HepG2 (cell line): ENCODE results near the gene LRRC8C. TPM values are rescaled to one million over a fixed set of nuclear protein-coding genes. Genes with fewer than 3 reads are reported as not detected.

Source experiments
- ATAC-seq: fragments of 200-7000 bp; cut with Tn5 transposase; 3 replicates; pipeline ENCODE4 v1.9.1; 2020; ENCODE audit warnings: mild to moderate bottlenecking, moderate library complexity
- BruUV-seq: library from RNA; stranded (reverse); fragments of 400-500 nt; replicated peaks from 2 replicates; lab custom pipeline; 2021; lab: Mats Ljungman, UMichigan
- CTCF ChIA-PET: fragments of 300-600 bp; formaldehyde crosslinking; extraction: SDS; loops from one replicate; lab custom pipeline; 2021; ENCODE audit warnings: low total read pairs, inconsistent platforms, low intra/inter-chr PET ratio; lab: Yijun Ruan, JAX
- POLR2A ChIA-PET: fragments of 350-600 bp; sonication (Branson Sonifier 250); formaldehyde crosslinking; loops from one replicate; lab custom pipeline; 2020; ENCODE audit warnings: antibody characterized with exemption, inconsistent platforms; lab: Yijun Ruan, JAX
- DNase-seq: peaks from one replicate; pipeline ENCODE4 v3.0.0-alpha.2; 2015; ENCODE audit warnings: low spot score
- FAIRE-seq: peaks from 3 replicates; lab custom pipeline; 2011; peaks lifted over from hg19 to GRCh38; lab: Jason Lieb, UNC
- H2AFZ ChIP-seq: one replicate; pipeline ENCODE4 v1.6.1; 2011; ENCODE audit warnings: low read length, inconsistent platforms
- H3K27ac ChIP-seq: fragments of 300-600 bp; 3 replicates; pipeline ENCODE4 v1.8.0; 2011; ENCODE audit warnings: mixed run types, mild to moderate bottlenecking, mixed read lengths, low read length, inconsistent platforms; ENCODE audit not compliant: insufficient read depth; ENCODE audit errors: extremely low read length
- H3K27me3 ChIP-seq, 2 experiments: fragments of 200-600 bp in 1 of 2; 2 replicates in 1 of 2; 3 replicates in 1 of 2; pipeline versions ENCODE4 v1.6.0 to v1.8.0; 2011; ENCODE audit warnings: low read length in 2 of 2, mild to moderate bottlenecking in 2 of 2, moderate library complexity in 2 of 2, inconsistent platforms in 1 of 2; ENCODE audit not compliant: insufficient read depth in 2 of 2, control insufficient read depth in 1 of 2
- H3K36me3 ChIP-seq, 2 experiments: fragments of 200-600 bp in 1 of 2; replicated peaks in 1 of 2; 2 replicates in 1 of 2; 3 replicates in 1 of 2; pipeline versions ENCODE4 v1.5.1 to v1.8.0; 2011; ENCODE audit warnings: low read length in 2 of 2, inconsistent platforms in 1 of 2; ENCODE audit not compliant: insufficient read depth in 2 of 2, control insufficient read depth in 1 of 2
- H3K4me1 ChIP-seq: 2 replicates; pipeline ENCODE4 v1.5.1; 2012; ENCODE audit warnings: low read length, inconsistent platforms; ENCODE audit not compliant: insufficient read depth
- H3K4me2 ChIP-seq: 2 replicates; pipeline ENCODE4 v1.6.0; 2011; ENCODE audit warnings: low read depth, low read length, inconsistent platforms
- H3K4me3 ChIP-seq, 3 experiments: fragments of 200-600 bp in 1 of 3; sonication (generic), shearing (Covaris generic) in 1 of 3; replicated peaks in 1 of 3; 2 replicates each; pipeline ENCODE4 v1.5.1; 2011 to 2016; ENCODE audit warnings: low read length in 3 of 3, inconsistent platforms in 2 of 3, low read depth in 2 of 3, mild to moderate bottlenecking in 2 of 3, control low read depth in 1 of 3, mixed read lengths in 1 of 3; ENCODE audit not compliant: insufficient read depth in 1 of 3
- H3K79me2 ChIP-seq: one replicate; pipeline ENCODE4 v1.6.1; 2011; ENCODE audit warnings: low read length, inconsistent platforms; ENCODE audit not compliant: insufficient read depth
- H3K9ac ChIP-seq: 2 replicates; pipeline ENCODE4 v1.6.0; 2011; ENCODE audit warnings: mild to moderate bottlenecking, low read depth, low read length, inconsistent platforms; ENCODE audit not compliant: insufficient read depth
- H3K9me3 ChIP-seq: 2 replicates; pipeline ENCODE4 v1.5.1; 2012; ENCODE audit warnings: mild to moderate bottlenecking, low read length
- H4K20me1 ChIP-seq: 2 replicates; pipeline ENCODE4 v1.6.0; 2011; ENCODE audit warnings: inconsistent platforms, mild to moderate bottlenecking, low read length, moderate library complexity; ENCODE audit not compliant: insufficient read depth
- DMTF1 ChIP-seq: sonication (generic); formaldehyde crosslinking; IDR thresholded peaks from 2 replicates; pipeline ENCODE4 v1.4.0; 2020; ENCODE audit warnings: mild to moderate bottlenecking, missing genetic modification reagents
- EZH2 ChIP-seq: conservative IDR thresholded peaks from 2 replicates; pipeline ENCODE4 v1.6.1; 2012; ENCODE audit warnings: mild to moderate bottlenecking, low read depth, low read length, moderate library complexity
- MYPOP ChIP-seq: sonication (generic); formaldehyde crosslinking; IDR thresholded peaks from 2 replicates; pipeline ENCODE4 v1.8.1; 2023; ENCODE audit warnings: mild to moderate bottlenecking, moderate library complexity, missing genetic modification reagents
- NFYC ChIP-seq: IDR thresholded peaks from 2 replicates; pipeline ENCODE4 v1.6.1; 2016; ENCODE audit warnings: missing genetic modification reagents, missing compliant biosample characterization
- PREB ChIP-seq: sonication (generic); formaldehyde crosslinking; IDR thresholded peaks from 2 replicates; pipeline ENCODE4 v1.4.0; 2020; ENCODE audit warnings: missing genetic modification reagents
- RELA ChIP-seq: sonication (generic); formaldehyde crosslinking; IDR thresholded peaks from 2 replicates; pipeline ENCODE4 v1.4.0; 2020; ENCODE audit warnings: missing genetic modification reagents
- SNAI1 ChIP-seq: sonication (generic); formaldehyde crosslinking; IDR thresholded peaks from 2 replicates; pipeline ENCODE4 v1.5.0; 2020; ENCODE audit warnings: mild to moderate bottlenecking, missing genetic modification reagents, borderline replicate concordance
- SP140L ChIP-seq: sonication (generic); formaldehyde crosslinking; IDR thresholded peaks from 2 replicates; pipeline ENCODE4 v1.4.0; 2020; ENCODE audit warnings: missing genetic modification reagents, borderline replicate concordance
- SYNCRIP ChIP-seq: fragments of 200-400 bp; formaldehyde crosslinking; IDR thresholded peaks from 2 replicates; pipeline ENCODE4 v1.6.1; 2018; ENCODE audit warnings: mild to moderate bottlenecking, low read depth, low read length; ENCODE audit not compliant: insufficient read depth
- TRIM24 ChIP-seq: sonication (generic); formaldehyde crosslinking; IDR thresholded peaks from 2 replicates; pipeline ENCODE4 v1.8.0; 2022; ENCODE audit warnings: mild to moderate bottlenecking, missing genetic modification reagents
- ZMYM2 ChIP-seq: sonication (generic); formaldehyde crosslinking; IDR thresholded peaks from 2 replicates; pipeline ENCODE4 v1.8.0; 2022; ENCODE audit warnings: mild to moderate bottlenecking, missing genetic modification reagents
- ZNF335 ChIP-seq: sonication (generic); formaldehyde crosslinking; IDR thresholded peaks from 2 replicates; pipeline ENCODE4 v1.4.0; 2020; ENCODE audit warnings: missing genetic modification reagents
- ZNF530 ChIP-seq: sonication (generic); formaldehyde crosslinking; IDR thresholded peaks from 2 replicates; pipeline ENCODE4 v1.5.0; 2020; ENCODE audit warnings: low read depth, mild to moderate bottlenecking, missing genetic modification reagents
- ZNF790 ChIP-seq: sonication (generic); formaldehyde crosslinking; IDR thresholded peaks from 2 replicates; pipeline ENCODE4 v1.8.0; 2022; ENCODE audit warnings: missing genetic modification reagents, mild to moderate bottlenecking, borderline replicate concordance
- in situ Hi-C: cut with HindIII; loops from 2 replicates; pipeline ENCODE4 v1.10.0; 2017; ENCODE audit warnings: low pct_unique_long_range_greater_than_20kb; ENCODE audit not compliant: extremely low pct_ligation_motif_present
- intact Hi-C: fragments of 100-400 bp; cut with micrococcal nuclease; formaldehyde crosslinking; loops from one replicate; pipeline ENCODE4 v1.10.0; 2022; ENCODE audit not compliant: unreplicated experiment
- polyA plus RNA-seq, 8 experiments: library from polyadenylated mRNA; depleted of rRNA in 3 of 8; stranded (reverse) in 7 of 8; unstranded in 1 of 8; fragments of >200 nt; fragmentation: Illumina TruSeq in 4 of 8; extraction: Trizol in 4 of 8; gene quantifications; 2 replicates each; pipeline versions ENCODE4 v1.2.1 to v1.2.3, GENCODE V29; 2011 to 2016; ENCODE audit warnings: low read depth in 4 of 8, missing spikeins in 1 of 8, mixed read lengths in 1 of 8; ENCODE audit not compliant: insufficient read depth in 1 of 8
- total RNA-seq, 5 experiments: library from RNA; depleted of rRNA; stranded (reverse); fragments of >200 nt; fragmentation: Illumina TruSeq; extraction: Trizol; gene quantifications; 2 replicates each; pipeline ENCODE4 v1.2.3, GENCODE V29; 2016; ENCODE audit warnings: low read depth in 1 of 5
- TF ChIP-seq, protein P1 (sequence below): sonication (generic); formaldehyde crosslinking; IDR thresholded peaks from 2 replicates; pipeline ENCODE4 v1.8.0; 2023; ENCODE audit warnings: mild to moderate bottlenecking, missing genetic modification reagents
- TF ChIP-seq, protein P2 (sequence below): sonication (generic); formaldehyde crosslinking; IDR thresholded peaks from 2 replicates; pipeline ENCODE4 v1.8.0; 2022; ENCODE audit warnings: missing genetic modification reagents, low read depth, mild to moderate bottlenecking, borderline replicate concordance

The LRRC8C gene
- total and polyA plus RNA-seq, 2 of the 13 experiments (the other 11 are each of a cell fraction or from before 2014, with no cell fraction given), result 0.22 to 0.32 TPM

DNA sequence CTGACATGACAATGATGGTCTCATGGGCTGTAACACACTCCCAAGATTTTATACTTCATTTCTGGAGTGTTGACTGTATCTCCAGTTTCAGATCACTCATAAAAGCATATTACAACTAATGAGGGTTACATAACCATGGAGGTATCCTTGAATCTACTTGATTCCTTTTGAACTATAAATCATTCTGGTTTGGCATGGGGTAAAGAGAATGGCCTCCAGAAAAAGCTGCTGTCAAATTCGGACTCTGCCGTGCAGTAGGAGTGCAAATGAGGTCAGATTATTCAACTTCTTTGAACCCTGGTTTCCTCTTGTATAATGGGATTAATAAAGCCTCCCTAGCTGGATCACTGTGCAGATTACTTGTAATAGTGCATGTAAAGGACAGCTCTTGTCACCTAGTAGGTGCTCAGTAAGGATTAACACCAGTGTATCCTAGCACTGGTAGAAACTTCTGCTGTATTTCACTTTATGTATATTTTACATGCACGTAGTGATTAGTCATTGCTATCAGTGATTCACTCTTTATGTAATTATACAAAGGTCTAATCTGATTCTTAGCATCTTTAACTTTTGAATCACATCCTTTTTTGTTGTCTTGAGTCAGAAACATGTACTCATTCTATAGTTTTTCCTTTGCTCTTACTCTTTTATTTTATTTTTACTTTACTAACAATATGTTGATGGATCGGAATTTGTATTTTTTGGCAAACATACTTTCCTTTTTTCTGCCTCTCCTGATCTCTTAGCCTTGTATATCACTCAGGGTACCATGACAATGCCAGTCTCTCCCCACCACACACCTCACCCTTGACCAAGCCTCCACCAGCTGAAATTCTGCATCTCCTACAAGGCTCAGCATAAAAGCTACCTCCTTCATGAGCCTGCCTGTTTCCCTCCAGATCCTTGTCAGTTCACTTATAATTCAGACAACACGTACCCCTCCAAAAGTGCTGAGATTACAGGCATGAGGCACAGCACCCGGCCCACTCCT is 3.2 kb downstream of the LRRC8C start (continued):
- TF ChIP-seq DMTF1 (CRISPR knock-in tag), result no peak
- no peak for TF ChIP-seq PREB (CRISPR knock-in tag)
- no peak for TF ChIP-seq SNAI1

- H3K9me3 ChIP-seq, result no peaks in the 10 kb centered on the region
- POLR2A ChIA-PET, result no interaction called here
- no peak overlapping the region for H3K4me2 ChIP-seq
- DNase-seq (no peak), FAIRE-seq (no peak), ATAC-seq (no peak)
- no peak overlapping the region for H2AFZ ChIP-seq
- H3K79me2 ChIP-seq, result no peaks in the 10 kb centered on the region
- no TSS peak for BruUV-seq
- no peak overlapping the region for H3K9ac ChIP-seq
- H4K20me1 ChIP-seq, result no peaks in the 10 kb centered on the region
- in situ Hi-C loops, result loop anchor here (5.0 kb wide), 1 partner anchor 125 kb away; no protein-coding TSS in a partner anchor
- H3K36me3 ChIP-seq, result no peaks in the 10 kb centered on the region
- peaks cover 0 to 27% of the 10 kb centered on the region in 2 experiments; a peak in 4 of 5 replicates for H3K27me3 ChIP-seq
- H3K4me1 ChIP-seq, result peaks cover 12% of the 10 kb centered on the region
- H3K4me3 ChIP-seq, result no peak overlapping the region
- CTCF ChIA-PET, result no interaction called here
- intact Hi-C loops, result no loop called here
- no peak overlapping the region for H3K27ac ChIP-seq
- no peak for TF ChIP-seq SP140L (CRISPR knock-in tag)
- TF ChIP-seq TRIM24 (CRISPR knock-in tag), result no peak
- TF ChIP-seq MYPOP (CRISPR knock-in tag), result no peak
- TF ChIP-seq EZH2, result no peak
- TF ChIP-seq, protein P1, sequence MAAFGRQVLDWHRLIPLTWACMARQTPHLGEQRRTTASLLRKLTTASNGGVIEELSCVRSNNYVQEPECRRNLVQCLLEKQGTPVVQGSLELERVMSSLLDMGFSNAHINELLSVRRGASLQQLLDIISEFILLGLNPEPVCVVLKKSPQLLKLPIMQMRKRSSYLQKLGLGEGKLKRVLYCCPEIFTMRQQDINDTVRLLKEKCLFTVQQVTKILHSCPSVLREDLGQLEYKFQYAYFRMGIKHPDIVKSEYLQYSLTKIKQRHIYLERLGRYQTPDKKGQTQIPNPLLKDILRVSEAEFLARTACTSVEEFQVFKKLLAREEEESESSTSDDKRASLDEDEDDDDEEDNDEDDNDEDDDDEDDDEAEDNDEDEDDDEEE, result no peak
- TF ChIP-seq ZNF335 (CRISPR knock-in tag), result no peak
- TF ChIP-seq SYNCRIP, result no peak
- no peak for TF ChIP-seq ZNF790 (CRISPR knock-in tag)
- TF ChIP-seq RELA (CRISPR knock-in tag), result no peak
- TF ChIP-seq, protein P2, sequence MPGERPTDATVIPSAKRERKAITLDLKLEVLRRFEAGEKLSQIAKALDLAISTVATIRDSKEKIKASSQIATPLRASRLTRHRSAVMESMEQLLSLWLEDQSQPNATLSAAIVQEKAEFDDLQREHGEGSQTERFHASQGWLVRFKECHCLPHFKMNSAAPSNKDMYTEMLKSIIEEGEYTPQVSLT (CRISPR knock-in tag), result no peak
- TF ChIP-seq ZNF530 (CRISPR knock-in tag), result no peak
- no peak for TF ChIP-seq ZMYM2 (CRISPR knock-in tag)
- no peak for TF ChIP-seq NFYC (CRISPR knock-in tag)
Measured at GRCh38 chr1:89637496-89637895, 4.6 kb downstream of the LRRC8C start.
